Lung (tissue), 12 donors: ENCODE measurements around the gene TGFB3. TPM values are rescaled to one million over a fixed set of nuclear protein-coding genes. Genes with fewer than 3 reads are reported as not detected.

Experiments used
- ATAC-seq: fragments of 200-7000 bp; cut with Tn5 transposase; one replicate; pipeline ENCODE4 v1.9.1; 2020; ENCODE audit warnings: moderate number of reproducible peaks; ENCODE audit not compliant: insufficient read depth, low FRiP score
- DNase-seq, 3 donors: peaks; one replicate each; pipeline ENCODE4 v3.0.0-alpha.2; 2013 to 2017
- H3K27ac ChIP-seq, 2 donors: one replicate each; pipeline ENCODE4 v1.5.1; 2013; ENCODE audit warnings: mild to moderate bottlenecking in 2 of 2, moderate library complexity in 2 of 2, control low read depth in 1 of 2, inconsistent platforms in 1 of 2, low read depth in 1 of 2, low read length in 1 of 2
- H3K27me3 ChIP-seq, 3 donors: one replicate each; pipeline ENCODE4 v1.5.1; 2013; ENCODE audit warnings: low read length in 2 of 3; ENCODE audit not compliant: control insufficient read depth in 3 of 3, insufficient read depth in 3 of 3
- H3K36me3 ChIP-seq, 4 donors: one replicate each; pipeline ENCODE4 v1.5.1; 2013; ENCODE audit warnings: low read length in 4 of 4, mild to moderate bottlenecking in 1 of 4, moderate library complexity in 1 of 4; ENCODE audit not compliant: control insufficient read depth in 4 of 4, insufficient read depth in 4 of 4
- H3K4me1 ChIP-seq, 5 donors: one replicate each; pipeline ENCODE4 v1.5.1; 2013; ENCODE audit warnings: low read length in 5 of 5, mild to moderate bottlenecking in 2 of 5, moderate library complexity in 1 of 5; ENCODE audit not compliant: control insufficient read depth in 5 of 5, insufficient read depth in 5 of 5
- H3K4me3 ChIP-seq: one replicate; pipeline ENCODE4 v1.5.1; 2013; ENCODE audit warnings: mild to moderate bottlenecking, control low read depth, moderate library complexity
- H3K9ac ChIP-seq, 2 donors: one replicate each; pipeline ENCODE4 v1.5.1; 2013; ENCODE audit warnings: low read length in 2 of 2, control low read depth in 1 of 2; ENCODE audit not compliant: insufficient read depth in 1 of 2
- H3K9me3 ChIP-seq, 4 donors: one replicate each; pipeline ENCODE4 v1.5.1; 2013; ENCODE audit warnings: low read length in 3 of 4, mild to moderate bottlenecking in 1 of 4, moderate library complexity in 1 of 4; ENCODE audit not compliant: control insufficient read depth in 4 of 4, insufficient read depth in 3 of 4
- CTCF ChIP-seq: IDR thresholded peaks from 2 replicates; pipeline ENCODE4 v1.5.1; 2012; ENCODE audit warnings: mild to moderate bottlenecking; ENCODE audit errors: control extremely low read depth, extremely low read depth
- WGBS, 2 donors: extraction: QIAGEN DNeasy Blood & Tissue Kit; methylation state at CpG; one replicate each; pipeline ENCODE4 v1.1.7; 2013; 5-methylcytosine and 5-hydroxymethylcytosine counted together
- polyA plus RNA-seq, 2 donors: library from polyadenylated mRNA; stranded (reverse); fragments of 200-250 nt; gene quantifications; one replicate each; pipeline ENCODE4 v1.2.1, GENCODE V29; 2013
- total RNA-seq, 2 donors: library from RNA; depleted of rRNA in 1 of 2; stranded (reverse); fragments of >200 nt in 1 of 2; gene quantifications; one replicate each; pipeline ENCODE4 v1.2.1, GENCODE V29; 2014 to 2021
- donor health status: control.
- donor health status: control.
- donor health status: Bipolar disorder and iron deficiency.
- donor health status: healthy.
- donor health status: DM: yes; HTN: yes; CAD: no.

The TGFB3 gene
- total and polyA plus RNA-seq, 4 donors = 7.7 to 47.7 (median 20.0) TPM

GRCh38 chr14:75946785-75947184, 35.0 kb downstream of the TGFB3 start:
- H3K9ac ChIP-seq = no peak overlapping the region

GRCh38 chr14:75944607-75945241, 37.1 kb downstream of the TGFB3 start:
- H3K9ac ChIP-seq = no peak overlapping the region
- H3K4me1 ChIP-seq = no peaks in the 10 kb centered on the region
- no peak for DNase-seq
- H3K27me3 ChIP-seq = no peaks in the 10 kb centered on the region
- no peak for ATAC-seq
- 85 to 91% methylated on average over 4 of the region's 4 CpGs for WGBS, 2 donors
- no peak for TF ChIP-seq CTCF
- H3K9me3 ChIP-seq = no peaks in the 10 kb centered on the region
- H3K4me3 ChIP-seq = no peak overlapping the region
- H3K27ac ChIP-seq = no peak overlapping the region
- peaks cover 0 to 3% (median 0%) of the 10 kb centered on the region in 4 donors for H3K36me3 ChIP-seq

More at GRCh38 chr14:75946785-75947184, 35.0 kb downstream of the TGFB3 start:
- 91 to 94% methylated on average over 5 of the region's 5 CpGs for WGBS, 2 donors
- no peaks in the 10 kb centered on the region for H3K27me3 ChIP-seq
- no peaks in the 10 kb centered on the region for H3K9me3 ChIP-seq
- no peak for TF ChIP-seq CTCF
- no peak overlapping the region for H3K27ac ChIP-seq
- H3K4me3 ChIP-seq = no peak overlapping the region
- no peaks in the 10 kb centered on the region for H3K4me1 ChIP-seq
- peaks cover 0 to 5% (median 0%) of the 10 kb centered on the region in 4 donors for H3K36me3 ChIP-seq
- DNase-seq (no peak), ATAC-seq (no peak)

- H3K36me3 ChIP-seq = peaks cover 0 to 3% (median 0%) of the 10 kb centered on the region in 4 donors
- H3K9ac ChIP-seq = no peak overlapping the region
- WGBS, 2 donors = 84 to 90% methylated on average over 4 of the region's 4 CpGs
- no peaks in the 10 kb centered on the region for H3K9me3 ChIP-seq
- H3K4me1 ChIP-seq = no peaks in the 10 kb centered on the region
- no peak overlapping the region for H3K4me3 ChIP-seq
- DNase-seq = no peak
- H3K27me3 ChIP-seq = no peaks in the 10 kb centered on the region
- no peak overlapping the region for H3K27ac ChIP-seq
- no peak for TF ChIP-seq CTCF
- no peak for ATAC-seq
These were observed 40.8 kb downstream of the TGFB3 start for GRCh38 chr14:75941030-75941429.

GRCh38 chr14:75939200-75939599, 42.6 kb downstream of the TGFB3 start:
- ATAC-seq = no peak
- WGBS, 2 donors = 73 to 87% methylated on average over 1 of the region's 1 CpG
- DNase-seq = no peak
- H3K4me1 ChIP-seq = peaks cover 0 to 8% (median 0%) of the 10 kb centered on the region in 5 donors
- H3K4me3 ChIP-seq = no peak overlapping the region
- H3K9ac ChIP-seq = no peak overlapping the region
- no peaks in the 10 kb centered on the region for H3K27me3 ChIP-seq
- H3K27ac ChIP-seq = no peak overlapping the region
- H3K36me3 ChIP-seq = peaks cover 0 to 3% (median 0%) of the 10 kb centered on the region in 4 donors
- TF ChIP-seq CTCF = no peak
- H3K9me3 ChIP-seq = no peaks in the 10 kb centered on the region
